HCT116 (cell line): ENCODE results near the gene CLDN9.

Experiments used
- EZH2 ChIP-seq: fragments of 200-600 bp; sonication (generic); IDR thresholded peaks from 2 replicates; pipeline ENCODE4 v1.6.1; 2017; ENCODE audit warnings: antibody characterized with exemption, mixed run types
- EZH2phosphoT487 ChIP-seq: fragments of 200-600 bp; IDR thresholded peaks from 2 replicates; pipeline ENCODE4 v1.6.1; 2018; ENCODE audit warnings: antibody characterized with exemption, borderline replicate concordance
- POLR2A ChIP-seq: IDR thresholded peaks from 2 replicates; pipeline ENCODE4 v1.7.0; 2011; ENCODE audit warnings: borderline replicate concordance; ENCODE audit not compliant: insufficient read depth, insufficient read length; ENCODE audit errors: extremely low read depth
- RAD21 ChIP-seq: IDR thresholded peaks from 2 replicates; pipeline ENCODE4 v1.6.1; 2012; ENCODE audit warnings: low read depth, mild to moderate bottlenecking
- SIN3A ChIP-seq: IDR thresholded peaks from 2 replicates; pipeline ENCODE4 v1.6.1; 2012; ENCODE audit warnings: low read depth
- TF ChIP-seq, protein P1 (sequence below): IDR thresholded peaks from 2 replicates; pipeline ENCODE4 v1.6.1; 2012
- TF ChIP-seq, protein P2 (sequence below): IDR thresholded peaks from 2 replicates; pipeline ENCODE4 v1.6.1; 2012; ENCODE audit warnings: low read depth
- TF ChIP-seq, protein P3 (sequence below), 3 experiments: fragments of 200-600 bp in 1 of 3; sonication (generic) in 1 of 3; IDR thresholded peaks in 2 of 3; conservative IDR thresholded peaks in 1 of 3; 2 replicates each; pipeline ENCODE4 v1.5.1; 2012 to 2017; ENCODE audit warnings: low read depth in 2 of 3, low read length in 2 of 3, antibody characterized with exemption in 1 of 3, borderline replicate concordance in 1 of 3, control low read depth in 1 of 3, mild to moderate bottlenecking in 1 of 3, mixed read lengths in 1 of 3, mixed run types in 1 of 3, moderate library complexity in 1 of 3; ENCODE audit not compliant: insufficient read depth in 1 of 3

DNA sequence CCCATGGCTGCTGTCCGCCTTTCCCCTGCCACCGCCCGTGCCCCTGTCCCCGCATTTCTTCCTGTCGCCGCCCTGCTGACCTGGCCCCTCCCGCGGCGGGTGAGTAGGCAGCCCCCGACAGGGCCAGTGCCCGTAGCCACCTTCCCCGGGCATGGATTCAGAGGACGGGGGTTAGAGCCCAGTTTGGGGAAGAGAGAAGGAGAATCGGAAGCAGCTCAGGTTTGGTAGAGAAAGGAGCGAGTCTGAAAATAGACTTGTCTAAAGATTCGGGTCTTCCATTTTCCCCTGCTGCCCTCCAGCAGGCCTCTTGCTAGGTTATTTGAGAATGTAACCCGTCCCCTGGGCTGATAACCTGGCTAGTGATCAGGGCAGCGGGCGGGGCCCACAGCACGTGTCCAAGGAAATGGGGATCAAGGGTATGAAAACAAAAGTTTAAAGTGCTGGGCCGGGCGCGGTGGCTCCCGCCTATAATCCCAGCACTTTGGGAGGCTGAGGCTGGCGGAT lies 7.9 kb upstream of the CLDN9 start:
- TF ChIP-seq EZH2 (no peak), POLR2A (no peak), EZH2phosphoT487 (no peak), RAD21 (no peak), SIN3A (no peak)
- TF ChIP-seq, protein P1, sequence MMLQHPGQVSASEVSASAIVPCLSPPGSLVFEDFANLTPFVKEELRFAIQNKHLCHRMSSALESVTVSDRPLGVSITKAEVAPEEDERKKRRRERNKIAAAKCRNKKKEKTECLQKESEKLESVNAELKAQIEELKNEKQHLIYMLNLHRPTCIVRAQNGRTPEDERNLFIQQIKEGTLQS: no peak
- TF ChIP-seq, protein P2, sequence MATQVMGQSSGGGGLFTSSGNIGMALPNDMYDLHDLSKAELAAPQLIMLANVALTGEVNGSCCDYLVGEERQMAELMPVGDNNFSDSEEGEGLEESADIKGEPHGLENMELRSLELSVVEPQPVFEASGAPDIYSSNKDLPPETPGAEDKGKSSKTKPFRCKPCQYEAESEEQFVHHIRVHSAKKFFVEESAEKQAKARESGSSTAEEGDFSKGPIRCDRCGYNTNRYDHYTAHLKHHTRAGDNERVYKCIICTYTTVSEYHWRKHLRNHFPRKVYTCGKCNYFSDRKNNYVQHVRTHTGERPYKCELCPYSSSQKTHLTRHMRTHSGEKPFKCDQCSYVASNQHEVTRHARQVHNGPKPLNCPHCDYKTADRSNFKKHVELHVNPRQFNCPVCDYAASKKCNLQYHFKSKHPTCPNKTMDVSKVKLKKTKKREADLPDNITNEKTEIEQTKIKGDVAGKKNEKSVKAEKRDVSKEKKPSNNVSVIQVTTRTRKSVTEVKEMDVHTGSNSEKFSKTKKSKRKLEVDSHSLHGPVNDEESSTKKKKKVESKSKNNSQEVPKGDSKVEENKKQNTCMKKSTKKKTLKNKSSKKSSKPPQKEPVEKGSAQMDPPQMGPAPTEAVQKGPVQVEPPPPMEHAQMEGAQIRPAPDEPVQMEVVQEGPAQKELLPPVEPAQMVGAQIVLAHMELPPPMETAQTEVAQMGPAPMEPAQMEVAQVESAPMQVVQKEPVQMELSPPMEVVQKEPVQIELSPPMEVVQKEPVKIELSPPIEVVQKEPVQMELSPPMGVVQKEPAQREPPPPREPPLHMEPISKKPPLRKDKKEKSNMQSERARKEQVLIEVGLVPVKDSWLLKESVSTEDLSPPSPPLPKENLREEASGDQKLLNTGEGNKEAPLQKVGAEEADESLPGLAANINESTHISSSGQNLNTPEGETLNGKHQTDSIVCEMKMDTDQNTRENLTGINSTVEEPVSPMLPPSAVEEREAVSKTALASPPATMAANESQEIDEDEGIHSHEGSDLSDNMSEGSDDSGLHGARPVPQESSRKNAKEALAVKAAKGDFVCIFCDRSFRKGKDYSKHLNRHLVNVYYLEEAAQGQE: no peak
- TF ChIP-seq, protein P3, sequence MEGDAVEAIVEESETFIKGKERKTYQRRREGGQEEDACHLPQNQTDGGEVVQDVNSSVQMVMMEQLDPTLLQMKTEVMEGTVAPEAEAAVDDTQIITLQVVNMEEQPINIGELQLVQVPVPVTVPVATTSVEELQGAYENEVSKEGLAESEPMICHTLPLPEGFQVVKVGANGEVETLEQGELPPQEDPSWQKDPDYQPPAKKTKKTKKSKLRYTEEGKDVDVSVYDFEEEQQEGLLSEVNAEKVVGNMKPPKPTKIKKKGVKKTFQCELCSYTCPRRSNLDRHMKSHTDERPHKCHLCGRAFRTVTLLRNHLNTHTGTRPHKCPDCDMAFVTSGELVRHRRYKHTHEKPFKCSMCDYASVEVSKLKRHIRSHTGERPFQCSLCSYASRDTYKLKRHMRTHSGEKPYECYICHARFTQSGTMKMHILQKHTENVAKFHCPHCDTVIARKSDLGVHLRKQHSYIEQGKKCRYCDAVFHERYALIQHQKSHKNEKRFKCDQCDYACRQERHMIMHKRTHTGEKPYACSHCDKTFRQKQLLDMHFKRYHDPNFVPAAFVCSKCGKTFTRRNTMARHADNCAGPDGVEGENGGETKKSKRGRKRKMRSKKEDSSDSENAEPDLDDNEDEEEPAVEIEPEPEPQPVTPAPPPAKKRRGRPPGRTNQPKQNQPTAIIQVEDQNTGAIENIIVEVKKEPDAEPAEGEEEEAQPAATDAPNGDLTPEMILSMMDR (IDR thresholded peaks at IDR 0.05 in 2 of 3, conservative IDR thresholded peaks at IDR 0.05 in 1 of 3; ENCODE audit: borderline replicate concordance in 1 of 3, insufficient read depth in 1 of 3, low read depth in 2 of 3, low read length in 2 of 3): no peak
